Measurements from ENCODE around the gene MAGI2.
A peak's percentile ranks its signal among the peaks of the same experiment; 100 is the strongest.

The MAGI2 gene

GRCh38 chr7:78143661-78144060 lies 1309.8 kb downstream of the MAGI2 start:
- TF ChIP-seq GLIS3 (CRISPR knock-in tag; IDR thresholded peaks at IDR 0.05), result no peak
- TF ChIP-seq ZFP3 (CRISPR knock-in tag; IDR thresholded peaks at IDR 0.05), result no peak
- no peak for TF ChIP-seq PATZ1 (CRISPR knock-in tag; IDR thresholded peaks at IDR 0.05; ENCODE audit: borderline replicate concordance)
- no peak for TF ChIP-seq ESRRG (CRISPR knock-in tag; IDR thresholded peaks at IDR 0.05)
- no peak for TF ChIP-seq BACH2 (CRISPR knock-in tag; IDR thresholded peaks at IDR 0.05; ENCODE audit: borderline replicate concordance)
- no peak for TF ChIP-seq ZNF70 (CRISPR knock-in tag; IDR thresholded peaks at IDR 0.05)
- TF ChIP-seq ZNF565 (CRISPR knock-in tag; conservative IDR thresholded peaks at IDR 0.05; ENCODE audit: low read depth), result no peak
- no peak for TF ChIP-seq ZNF8 (CRISPR knock-in tag; IDR thresholded peaks at IDR 0.05)
- no peak for TF ChIP-seq RARB (CRISPR knock-in tag; IDR thresholded peaks at IDR 0.05)
- no peak for TF ChIP-seq TOX (CRISPR knock-in tag; IDR thresholded peaks at IDR 0.05; ENCODE audit: borderline replicate concordance)
- TF ChIP-seq, protein P1, sequence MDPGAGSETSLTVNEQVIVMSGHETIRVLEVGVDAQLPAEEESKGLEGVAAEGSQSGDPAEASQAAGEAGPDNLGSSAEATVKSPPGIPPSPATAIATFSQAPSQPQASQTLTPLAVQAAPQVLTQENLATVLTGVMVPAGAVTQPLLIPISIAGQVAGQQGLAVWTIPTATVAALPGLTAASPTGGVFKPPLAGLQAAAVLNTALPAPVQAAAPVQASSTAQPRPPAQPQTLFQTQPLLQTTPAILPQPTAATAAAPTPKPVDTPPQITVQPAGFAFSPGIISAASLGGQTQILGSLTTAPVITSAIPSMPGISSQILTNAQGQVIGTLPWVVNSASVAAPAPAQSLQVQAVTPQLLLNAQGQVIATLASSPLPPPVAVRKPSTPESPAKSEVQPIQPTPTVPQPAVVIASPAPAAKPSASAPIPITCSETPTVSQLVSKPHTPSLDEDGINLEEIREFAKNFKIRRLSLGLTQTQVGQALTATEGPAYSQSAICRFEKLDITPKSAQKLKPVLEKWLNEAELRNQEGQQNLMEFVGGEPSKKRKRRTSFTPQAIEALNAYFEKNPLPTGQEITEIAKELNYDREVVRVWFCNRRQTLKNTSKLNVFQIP (CRISPR knock-in tag; IDR thresholded peaks at IDR 0.05; ENCODE audit: borderline replicate concordance, low read depth), result no peak
- no peak for TF ChIP-seq TSHZ2 (CRISPR knock-in tag; IDR thresholded peaks at IDR 0.05)
- no peak for TF ChIP-seq ZFP30 (CRISPR knock-in tag; IDR thresholded peaks at IDR 0.05)
- TF ChIP-seq CSRNP3 (CRISPR knock-in tag; IDR thresholded peaks at IDR 0.05), result no peak
- TF ChIP-seq PPARA (CRISPR knock-in tag; IDR thresholded peaks at IDR 0.05; ENCODE audit: borderline replicate concordance), result no peak

DNA sequence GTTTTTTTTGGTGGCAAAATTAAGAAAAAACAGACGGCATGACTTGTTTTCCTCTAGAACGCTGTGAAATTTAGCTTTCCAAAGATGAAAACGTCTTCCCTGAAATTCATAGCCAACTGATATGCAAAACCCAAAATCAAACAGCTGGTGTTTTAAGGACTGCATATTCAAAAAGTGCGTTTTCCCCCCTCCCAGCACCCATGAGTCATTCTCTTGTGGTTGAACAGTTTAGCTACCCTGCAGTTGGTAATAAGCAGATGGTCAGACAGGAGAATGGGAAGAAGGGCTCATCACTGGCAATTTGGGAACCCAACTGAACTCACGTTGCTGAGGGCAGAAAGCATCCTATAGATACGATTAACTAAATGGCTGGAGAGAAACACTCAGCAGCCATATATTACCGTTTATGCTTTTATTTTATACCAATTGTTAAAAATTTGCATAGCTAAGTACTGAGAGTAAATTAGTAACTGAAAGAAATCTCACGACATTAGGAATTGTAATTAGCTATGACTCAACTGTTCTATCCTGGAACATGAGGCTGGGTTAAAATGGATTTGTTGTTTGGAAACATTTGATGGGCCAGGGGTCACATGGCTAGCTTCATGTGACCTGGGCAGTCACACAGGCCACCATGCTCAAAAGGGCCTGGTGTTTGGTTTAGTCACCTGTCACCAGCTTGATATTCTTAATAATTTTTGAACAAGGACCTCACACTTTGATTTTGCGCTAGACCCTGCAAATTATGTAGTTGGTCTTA lies 1311.8 kb downstream of the MAGI2 start:
- ATAC-seq, result peak; percentile 59
- TF ChIP-seq RARB (CRISPR knock-in tag; IDR thresholded peaks at IDR 0.05) (no peak), ZFP3 (CRISPR knock-in tag; IDR thresholded peaks at IDR 0.05) (peak; percentile 29; the same call in 1 of the 2 replicates), BACH2 (CRISPR knock-in tag; IDR thresholded peaks at IDR 0.05; ENCODE audit: borderline replicate concordance) (no peak), PATZ1 (CRISPR knock-in tag; IDR thresholded peaks at IDR 0.05; ENCODE audit: borderline replicate concordance) (peak; percentile 97), ZC3H10 (CRISPR knock-in tag; IDR thresholded peaks at IDR 0.05) (peak; percentile 42; the same call in 1 of the 2 replicates), ISL1 (CRISPR knock-in tag; IDR thresholded peaks at IDR 0.05) (peak; percentile 76), GLIS3 (CRISPR knock-in tag; IDR thresholded peaks at IDR 0.05) (no peak), CREB5 (CRISPR knock-in tag; IDR thresholded peaks at IDR 0.05; ENCODE audit: low read depth) (0 out of 2 replicates have a peak, but pooled peaks have one; percentile 50), CSRNP3 (CRISPR knock-in tag; IDR thresholded peaks at IDR 0.05) (no peak), TOX (CRISPR knock-in tag; IDR thresholded peaks at IDR 0.05; ENCODE audit: borderline replicate concordance) (peak; percentile 90)

More at GRCh38 chr7:78143661-78144060, 1309.8 kb downstream of the MAGI2 start:
- no peak for ATAC-seq

Measured in SK-N-SH treated with all-trans-retinoic acid at 6 μM for 48 hours (cell line).